Activated naive CD4-positive, alpha-beta T cell treated with anti-CD3 and anti-CD28 coated beads, Interleukin-2, amount 10 ng/mL, durations not matched to agents 7 days and 5 days (primary cell): ENCODE measurements around the gene SLC7A9.
"Not testable (repeated sequence)": the region's sequence is repeated elsewhere in the genome, so short reads cannot be mapped to it uniquely, and the experiment has no call there.

Source experiments
- CTCF ChIA-PET: fragments of 350-600 bp; sonication (Branson Sonifier 250); formaldehyde crosslinking; loops from one replicate; lab custom pipeline; 2021; ENCODE audit warnings: antibody characterized with exemption; lab: Charles Lee
- DNase-seq: peaks from one replicate; pipeline ENCODE4 v3.0.0-alpha.2; 2020
- H3K27ac Mint-ChIP-seq: one replicate; pipeline ENCODE4 v1.8.0; 2021; ENCODE audit warnings: mild to moderate bottlenecking, moderate library complexity, mixed read lengths
- H3K27me3 Mint-ChIP-seq: one replicate; pipeline ENCODE4 v1.8.0; 2021; ENCODE audit warnings: mild to moderate bottlenecking, mixed read lengths
- H3K36me3 Mint-ChIP-seq: one replicate; pipeline ENCODE4 v1.8.0; 2021; ENCODE audit warnings: mixed read lengths
- H3K4me1 Mint-ChIP-seq: one replicate; pipeline ENCODE4 v1.8.0; 2021; ENCODE audit warnings: mixed read lengths
- H3K4me3 Mint-ChIP-seq: one replicate; pipeline ENCODE4 v1.8.0; 2021; ENCODE audit warnings: mild to moderate bottlenecking, moderate library complexity, mixed read lengths
- H3K9me3 Mint-ChIP-seq: one replicate; pipeline ENCODE4 v1.8.0; 2021; ENCODE audit warnings: mixed read lengths

Gene SLC7A9

DNA sequence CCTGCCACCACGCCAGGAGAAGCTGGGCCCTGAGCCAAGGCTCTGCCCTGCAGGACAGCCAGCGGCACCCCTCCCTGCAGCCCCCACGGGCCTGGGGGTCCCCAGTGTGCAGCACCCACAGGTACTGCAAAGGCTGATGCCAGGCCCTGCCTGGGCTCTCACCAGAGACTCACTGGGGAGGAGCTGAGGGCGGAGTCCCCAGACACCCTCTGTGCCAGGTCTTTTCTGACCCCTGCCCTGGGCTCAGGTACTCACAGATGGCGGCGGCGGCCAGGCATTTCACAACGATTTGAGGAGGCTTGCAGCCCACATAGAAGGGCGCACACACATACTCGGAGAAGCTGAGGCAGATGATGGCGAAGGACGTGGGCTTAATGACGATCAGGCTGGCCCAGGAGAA lies 5.7 kb downstream of the SLC7A9 start:
- Mint-ChIP-seq H3K36me3 (no peaks in the 10 kb centered on the region), H3K4me3 (no peak overlapping the region), H3K27ac (no peak overlapping the region), H3K27me3 (no peaks in the 10 kb centered on the region), H3K4me1 (no peaks in the 10 kb centered on the region), H3K9me3 (no peaks in the 10 kb centered on the region)
- DNase-seq = no peak
- CTCF ChIA-PET = no interaction called here

DNA sequence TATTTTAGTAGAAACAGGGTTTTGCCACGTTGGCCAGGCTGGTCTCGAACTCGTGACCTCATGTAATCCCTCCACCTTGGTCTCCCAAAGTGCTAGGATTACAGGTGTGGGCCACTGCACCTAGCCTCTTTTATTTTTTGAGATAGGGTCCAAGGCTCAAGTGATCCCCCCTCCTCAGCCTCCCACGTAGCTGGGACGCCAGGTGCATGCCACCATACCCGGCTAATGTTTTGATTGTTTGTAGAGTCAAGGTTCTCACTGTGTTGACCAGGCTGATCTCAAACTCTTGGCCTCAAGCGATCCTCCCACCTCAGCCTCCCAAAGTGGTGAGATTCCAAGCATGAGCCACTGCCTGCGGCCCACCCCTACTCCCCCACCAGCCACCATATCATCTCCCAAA lies 6.3 kb downstream of the SLC7A9 start:
- H3K27ac Mint-ChIP-seq = no peak overlapping the region
- H3K9me3 Mint-ChIP-seq = no peaks in the 10 kb centered on the region
- H3K36me3 Mint-ChIP-seq = no peaks in the 10 kb centered on the region
- H3K4me3 Mint-ChIP-seq = no peak overlapping the region
- H3K27me3 Mint-ChIP-seq = no peaks in the 10 kb centered on the region
- DNase-seq = no peak
- H3K4me1 Mint-ChIP-seq = no peaks in the 10 kb centered on the region
- CTCF ChIA-PET = no interaction called here

DNA sequence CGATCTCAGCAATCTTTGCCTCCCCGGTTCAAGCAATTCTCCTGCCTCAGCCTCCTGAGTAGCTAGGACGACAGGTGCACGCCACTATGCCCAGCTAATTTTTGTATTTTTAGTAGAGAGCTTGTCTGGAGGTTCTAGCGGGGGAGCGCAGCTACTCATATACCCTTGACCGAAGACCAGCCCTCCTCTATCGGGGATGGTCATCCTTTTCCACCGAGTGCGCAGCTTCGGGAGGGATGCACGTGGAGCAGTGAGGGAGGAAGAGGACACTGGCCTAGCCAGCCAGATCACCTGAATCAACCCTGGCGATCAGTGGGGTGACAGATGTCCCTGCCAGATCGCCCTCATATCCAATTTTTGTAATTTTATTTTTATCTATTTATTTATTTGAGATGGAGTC lies 6.8 kb downstream of the SLC7A9 start:
- Mint-ChIP-seq H3K27me3 (no peaks in the 10 kb centered on the region), H3K27ac (no peak overlapping the region), H3K36me3 (no peaks in the 10 kb centered on the region), H3K4me3 (no peak overlapping the region), H3K9me3 (no peaks in the 10 kb centered on the region), H3K4me1 (no peaks in the 10 kb centered on the region)
- DNase-seq = no peak
- CTCF ChIA-PET = no interaction called here

DNA sequence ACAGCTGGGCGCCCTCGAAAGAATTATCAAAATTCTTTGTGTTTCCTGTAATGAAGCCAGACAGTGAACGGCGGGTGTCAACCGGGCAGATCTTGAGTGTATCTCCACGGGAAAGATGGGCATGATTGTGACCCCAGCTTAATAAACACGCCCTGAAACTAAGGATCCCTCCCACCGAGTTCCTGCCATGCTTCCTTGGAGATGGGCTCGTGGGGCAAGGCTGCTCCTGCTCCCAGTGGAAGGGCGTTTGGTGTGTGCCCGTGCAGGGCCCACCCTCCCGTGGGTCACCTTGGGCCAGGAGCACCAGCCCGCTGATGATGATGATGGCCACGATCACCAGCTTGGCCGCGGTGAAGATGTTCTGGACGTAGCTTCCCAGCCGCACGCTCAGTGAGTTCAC lies 7.4 kb downstream of the SLC7A9 start:
- CTCF ChIA-PET = no interaction called here
- Mint-ChIP-seq H3K36me3 (no peaks in the 10 kb centered on the region), H3K4me3 (no peak overlapping the region), H3K27ac (no peak overlapping the region), H3K4me1 (no peaks in the 10 kb centered on the region), H3K27me3 (no peaks in the 10 kb centered on the region), H3K9me3 (no peaks in the 10 kb centered on the region)
- no peak for DNase-seq

DNA sequence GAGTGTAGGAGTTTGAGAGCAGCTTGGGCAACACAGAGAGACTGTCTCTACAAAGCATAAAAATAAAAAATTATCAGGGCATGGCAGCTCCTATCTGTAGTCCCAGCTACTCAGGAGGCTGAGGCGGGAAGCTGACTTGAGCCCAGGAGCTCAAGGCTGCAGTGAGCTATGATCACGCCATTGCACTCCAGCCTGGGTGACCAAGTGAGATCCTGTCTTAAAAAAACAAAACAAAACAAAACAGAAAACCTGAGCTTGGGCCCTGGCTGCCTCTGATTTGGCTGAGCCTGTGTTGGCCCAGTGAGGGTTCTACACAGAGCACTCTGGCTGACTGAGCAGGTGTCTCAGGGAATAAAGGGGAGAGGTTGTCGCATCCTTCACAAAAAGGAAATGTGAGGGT lies 8.0 kb downstream of the SLC7A9 start:
- no peak for DNase-seq
- H3K27ac Mint-ChIP-seq = no peak overlapping the region
- H3K36me3 Mint-ChIP-seq = no peaks in the 10 kb centered on the region
- H3K27me3 Mint-ChIP-seq = no peaks in the 10 kb centered on the region
- H3K4me3 Mint-ChIP-seq = no peak overlapping the region
- CTCF ChIA-PET = no interaction called here
- H3K4me1 Mint-ChIP-seq = no peaks in the 10 kb centered on the region
- no peaks in the 10 kb centered on the region for H3K9me3 Mint-ChIP-seq

DNA sequence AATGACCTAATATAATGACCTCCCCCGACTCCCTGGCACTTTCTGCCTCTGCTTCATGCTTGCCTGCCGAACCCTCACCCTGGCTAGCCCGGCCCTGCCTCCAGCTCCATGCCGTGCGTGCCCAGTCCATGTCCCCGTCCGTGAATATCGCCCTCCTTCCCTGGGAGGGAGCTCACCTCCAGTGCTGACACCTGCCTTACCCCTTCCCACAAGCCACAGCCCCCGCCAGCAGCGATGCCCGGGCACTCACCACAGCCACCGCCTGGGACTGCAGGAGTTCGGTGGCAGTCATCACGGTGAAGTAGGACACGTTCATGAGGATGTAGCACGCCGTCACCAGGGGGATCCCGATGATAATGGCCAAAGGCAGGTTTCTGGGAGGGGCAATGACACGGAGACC lies 10.0 kb downstream of the SLC7A9 start:
- H3K27me3 Mint-ChIP-seq = no peaks in the 10 kb centered on the region
- H3K36me3 Mint-ChIP-seq = no peaks in the 10 kb centered on the region
- CTCF ChIA-PET = no interaction called here
- H3K4me1 Mint-ChIP-seq = no peaks in the 10 kb centered on the region
- H3K27ac Mint-ChIP-seq = no peak overlapping the region
- no peak for DNase-seq
- no peak overlapping the region for H3K4me3 Mint-ChIP-seq
- no peaks in the 10 kb centered on the region for H3K9me3 Mint-ChIP-seq

DNA sequence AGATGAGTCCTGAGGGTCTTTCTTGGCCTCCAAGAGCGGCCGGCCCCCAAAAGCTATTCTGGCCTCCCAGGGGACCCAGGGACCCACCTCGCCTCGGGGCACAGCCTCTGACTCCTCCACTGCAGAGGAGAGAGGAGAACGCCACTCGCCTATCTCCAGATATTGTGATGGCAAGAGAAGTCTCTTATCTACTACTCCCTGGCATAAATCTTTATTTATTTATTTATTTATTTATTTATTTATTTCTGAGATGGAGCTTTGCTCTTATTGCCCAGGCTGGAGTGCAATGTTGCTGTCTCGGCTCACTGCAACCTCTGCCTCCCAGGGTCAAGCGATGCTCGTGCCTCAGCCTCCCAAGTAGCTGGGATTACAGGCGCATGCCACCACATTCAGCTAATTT lies 11.0 kb downstream of the SLC7A9 start:
- Mint-ChIP-seq H3K36me3 (no peaks in the 10 kb centered on the region), H3K27ac (no peak overlapping the region), H3K27me3 (no peaks in the 10 kb centered on the region), H3K4me1 (no peaks in the 10 kb centered on the region), H3K4me3 (no peak overlapping the region), H3K9me3 (no peaks in the 10 kb centered on the region)
- no peak for DNase-seq
- CTCF ChIA-PET = no interaction called here

DNA sequence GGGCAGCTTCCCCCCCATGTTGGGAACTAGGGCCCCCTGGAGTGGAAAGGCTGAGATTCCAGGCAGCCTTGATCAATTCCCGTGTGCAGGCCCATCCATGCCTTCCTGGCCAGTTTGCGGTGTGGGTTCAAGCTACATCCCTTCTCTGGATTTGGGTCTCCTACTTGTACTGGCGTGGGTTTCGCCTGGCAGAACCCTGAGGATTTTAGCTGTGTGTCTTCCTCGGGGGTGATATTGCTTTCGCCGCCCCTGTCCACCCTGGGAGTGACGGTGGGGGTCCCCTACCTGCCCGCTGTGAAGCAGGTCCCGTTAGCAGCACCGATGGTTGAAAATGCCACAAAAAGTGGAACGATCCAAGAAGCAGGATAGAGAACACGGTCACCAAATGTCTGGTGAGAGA lies 11.4 kb downstream of the SLC7A9 start:
- no peaks in the 10 kb centered on the region for H3K9me3 Mint-ChIP-seq
- CTCF ChIA-PET = no interaction called here
- H3K4me1 Mint-ChIP-seq = no peaks in the 10 kb centered on the region
- DNase-seq = no peak
- no peak overlapping the region for H3K4me3 Mint-ChIP-seq
- no peak overlapping the region for H3K27ac Mint-ChIP-seq
- no peaks in the 10 kb centered on the region for H3K27me3 Mint-ChIP-seq
- H3K36me3 Mint-ChIP-seq = no peaks in the 10 kb centered on the region

DNA sequence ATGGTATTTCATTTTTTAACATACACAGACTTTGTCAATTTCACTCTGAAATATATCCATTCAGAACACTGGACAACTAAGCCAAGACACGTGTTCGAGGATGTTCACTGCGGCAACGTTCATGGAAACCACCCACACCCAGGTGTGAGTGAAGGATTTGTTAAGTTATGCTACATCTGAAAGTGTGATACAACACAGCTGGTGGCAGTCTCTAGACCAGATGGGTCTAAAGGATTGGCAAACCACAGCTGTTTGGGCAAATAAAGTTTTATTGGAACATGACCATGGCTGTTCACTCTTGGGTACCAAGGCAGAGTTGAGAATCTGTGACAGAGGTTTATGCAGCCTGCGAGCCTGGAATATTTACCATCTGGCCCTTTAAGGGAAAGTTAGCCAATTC lies 12.0 kb downstream of the SLC7A9 start:
- Mint-ChIP-seq H3K36me3 (no peaks in the 10 kb centered on the region), H3K4me3 (no peak overlapping the region), H3K9me3 (no peaks in the 10 kb centered on the region), H3K4me1 (no peaks in the 10 kb centered on the region), H3K27ac (no peak overlapping the region), H3K27me3 (no peaks in the 10 kb centered on the region)
- CTCF ChIA-PET = no interaction called here
- no peak for DNase-seq

DNA sequence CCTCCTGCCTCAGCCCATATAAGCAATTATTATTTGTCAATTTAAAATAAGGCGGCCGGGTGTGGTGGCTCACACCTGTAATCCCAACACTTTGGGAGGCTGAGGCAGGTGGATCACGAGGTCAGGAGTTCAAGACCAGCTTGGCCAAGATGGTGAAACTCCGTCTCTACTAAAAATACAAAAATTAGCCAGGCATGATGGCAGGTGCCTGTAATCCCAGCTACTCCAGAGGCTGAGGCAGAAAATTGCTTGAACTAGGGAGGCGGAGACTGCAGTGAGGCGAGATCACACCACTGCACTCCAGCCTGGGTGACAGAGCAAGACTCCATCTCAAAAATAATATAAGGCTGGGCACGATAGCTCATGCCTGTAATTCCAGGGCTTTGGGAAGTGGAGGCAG lies 12.7 kb downstream of the SLC7A9 start:
- H3K27me3 Mint-ChIP-seq, H3K9me3 Mint-ChIP-seq, DNase-seq, H3K4me3 Mint-ChIP-seq, H3K27ac Mint-ChIP-seq, H3K36me3 Mint-ChIP-seq, H3K4me1 Mint-ChIP-seq, CTCF ChIA-PET: not testable (repeated sequence)

DNA sequence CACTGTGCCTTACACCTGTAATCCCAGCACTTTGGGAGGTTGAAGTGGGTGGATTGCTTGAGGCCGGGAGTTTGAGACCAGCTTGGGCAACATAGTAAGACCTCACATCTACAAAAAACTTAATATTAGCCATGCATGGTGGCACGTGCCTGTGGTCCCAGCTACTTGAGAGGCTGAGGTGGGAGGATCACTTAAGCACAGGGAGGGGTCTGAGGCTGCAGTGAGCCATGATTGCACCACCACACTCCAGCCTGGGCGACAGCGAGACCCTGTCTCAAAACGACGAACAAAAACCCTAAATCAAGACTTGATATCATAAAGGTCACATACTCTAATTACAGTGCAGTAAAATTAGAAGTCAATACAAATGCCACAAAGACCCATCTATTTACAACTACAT lies 17.4 kb downstream of the SLC7A9 start:
- Mint-ChIP-seq H3K9me3 (no peaks in the 10 kb centered on the region), H3K4me1 (no peaks in the 10 kb centered on the region), H3K36me3 (no peaks in the 10 kb centered on the region), H3K4me3 (no peak overlapping the region), H3K27ac (no peak overlapping the region), H3K27me3 (no peaks in the 10 kb centered on the region)
- no peak for DNase-seq
- CTCF ChIA-PET = no interaction called here

DNA sequence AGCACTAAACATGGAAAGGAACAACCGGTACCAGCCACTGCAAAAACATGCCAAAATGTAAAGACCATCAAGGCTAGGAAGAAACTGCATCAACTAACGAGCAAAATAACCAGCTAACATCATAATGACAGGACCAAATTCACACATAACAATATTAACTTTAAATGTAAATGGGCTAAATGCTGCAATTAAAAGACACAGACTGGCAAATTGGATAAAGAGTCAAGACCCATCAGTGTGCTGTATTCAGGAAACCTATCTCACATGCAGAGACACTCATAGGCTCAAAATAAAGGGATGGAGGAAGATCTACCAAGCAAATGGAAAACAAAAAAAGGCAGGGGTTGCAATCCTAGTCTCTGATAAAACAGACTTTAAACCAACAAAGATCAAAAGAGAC lies 21.5 kb downstream of the SLC7A9 start:
- H3K27ac Mint-ChIP-seq, H3K4me1 Mint-ChIP-seq, H3K4me3 Mint-ChIP-seq, H3K9me3 Mint-ChIP-seq, CTCF ChIA-PET, H3K27me3 Mint-ChIP-seq, H3K36me3 Mint-ChIP-seq, DNase-seq: not testable (repeated sequence)

DNA sequence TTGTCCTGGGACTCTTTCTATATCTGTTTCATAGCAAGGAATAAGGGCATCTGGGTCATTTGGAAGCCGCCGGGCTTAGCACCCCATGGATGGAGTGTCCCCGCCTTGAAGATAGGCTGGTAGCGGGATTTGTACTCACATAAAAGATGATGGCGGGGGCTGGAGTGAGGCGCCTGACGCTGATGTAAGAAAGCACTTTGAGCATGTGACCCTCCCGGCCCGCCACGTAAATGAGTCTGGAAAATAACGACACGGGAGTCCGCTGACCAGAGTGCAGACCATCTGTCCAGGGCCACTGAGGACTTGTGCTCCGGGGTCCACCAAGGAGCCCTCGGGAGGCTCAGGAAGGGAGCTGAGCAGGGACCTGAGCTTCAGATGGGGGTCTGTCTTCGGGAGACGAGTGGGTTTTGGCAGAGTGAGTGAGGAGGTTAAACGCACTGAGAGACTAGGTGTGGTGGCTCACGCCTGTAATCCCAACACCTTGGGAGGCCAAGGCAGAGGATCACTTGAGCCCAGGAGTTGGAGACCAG lies 25.8 kb downstream of the SLC7A9 start:
- Mint-ChIP-seq H3K27me3 (peaks cover 8% of the 10 kb centered on the region), H3K4me3 (no peak overlapping the region), H3K9me3 (peaks cover 14% of the 10 kb centered on the region), H3K36me3 (no peaks in the 10 kb centered on the region), H3K27ac (no peak overlapping the region), H3K4me1 (peaks cover 2% of the 10 kb centered on the region)
- CTCF ChIA-PET = no interaction called here
- no peak for DNase-seq

DNA sequence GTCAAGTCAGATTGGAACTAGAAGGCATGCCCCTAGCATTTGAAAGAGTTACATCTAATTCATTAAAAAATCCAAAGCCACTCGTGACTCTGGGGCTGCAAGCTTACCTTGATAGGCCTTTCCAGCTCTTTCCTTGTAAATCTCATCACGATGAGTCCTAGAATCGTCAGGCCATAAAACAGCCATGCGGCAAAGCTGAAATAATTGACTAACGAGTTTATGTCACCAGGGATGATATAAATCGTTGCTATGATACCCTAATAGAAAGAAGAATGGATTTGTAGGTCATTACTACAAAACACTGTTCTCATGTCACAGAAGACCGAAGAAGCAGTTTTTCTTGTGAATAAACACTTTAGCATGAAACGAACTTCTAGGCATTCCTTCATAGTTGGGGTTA lies 27.5 kb downstream of the SLC7A9 start:
- H3K4me3 Mint-ChIP-seq = no peak overlapping the region
- peaks cover 14% of the 10 kb centered on the region for H3K9me3 Mint-ChIP-seq
- no peak overlapping the region for H3K27ac Mint-ChIP-seq
- H3K27me3 Mint-ChIP-seq = peaks cover 8% of the 10 kb centered on the region
- no peaks in the 10 kb centered on the region for H3K36me3 Mint-ChIP-seq
- H3K4me1 Mint-ChIP-seq = peaks cover 2% of the 10 kb centered on the region
- DNase-seq = no peak
- CTCF ChIA-PET = no interaction called here

DNA sequence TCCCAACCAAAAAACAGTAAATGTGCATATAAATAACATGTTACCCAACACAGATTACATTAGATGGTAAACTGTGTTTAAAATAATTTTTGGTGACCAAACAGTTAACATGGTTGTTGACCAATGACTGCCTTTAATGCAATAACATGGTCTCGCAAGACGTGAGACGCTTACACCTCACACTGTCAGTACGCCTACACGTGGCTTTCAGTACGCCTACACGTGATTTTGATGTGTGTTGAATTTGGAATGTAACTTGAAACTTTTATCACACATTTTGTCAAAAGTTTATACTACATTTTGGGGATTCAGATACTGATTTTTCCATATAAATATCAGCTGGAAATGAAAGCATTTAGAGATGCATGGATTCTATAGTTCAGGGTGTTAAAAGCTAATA lies 32.0 kb downstream of the SLC7A9 start:
- H3K4me1 Mint-ChIP-seq = no peaks in the 10 kb centered on the region
- peaks cover 8% of the 10 kb centered on the region for H3K27me3 Mint-ChIP-seq
- no peak overlapping the region for H3K4me3 Mint-ChIP-seq
- no peak for DNase-seq
- H3K27ac Mint-ChIP-seq = no peak overlapping the region
- H3K9me3 Mint-ChIP-seq = peaks cover 14% of the 10 kb centered on the region
- H3K36me3 Mint-ChIP-seq = no peaks in the 10 kb centered on the region
- CTCF ChIA-PET = no interaction called here

DNA sequence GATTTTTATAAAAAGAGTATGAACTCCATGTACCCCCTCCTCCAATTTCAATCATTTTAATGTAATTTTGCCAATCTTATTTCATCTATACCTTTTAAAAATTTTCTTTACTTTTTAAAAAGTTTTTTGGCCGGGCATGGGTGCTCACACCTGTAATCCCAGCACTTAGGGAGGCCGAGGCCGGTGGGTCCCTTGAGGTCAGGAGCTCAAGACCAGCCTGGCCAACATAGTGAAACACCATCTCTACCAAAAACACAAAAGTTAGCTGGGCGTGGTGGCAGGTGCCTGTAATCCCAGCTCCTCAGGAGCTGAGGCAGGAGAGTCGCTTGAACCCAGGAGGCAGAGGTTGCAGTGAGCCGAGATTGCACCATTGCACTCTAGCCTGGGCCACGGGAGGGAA lies 36.2 kb downstream of the SLC7A9 start:
- H3K27me3 Mint-ChIP-seq, H3K27ac Mint-ChIP-seq, H3K36me3 Mint-ChIP-seq, H3K4me1 Mint-ChIP-seq, DNase-seq, H3K9me3 Mint-ChIP-seq, H3K4me3 Mint-ChIP-seq: not testable (repeated sequence)
- CTCF ChIA-PET = interaction anchor here (0.7 kb wide), 1 partner anchor 104 kb away, joined by 3 read pairs; no protein-coding TSS in a partner anchor
